ENCODE results near the gene TUBG2. TPM values are rescaled to one million over a fixed set of nuclear protein-coding genes. Genes with fewer than 3 reads are reported as not detected.
"Not testable (repeated sequence)": the region's sequence is repeated elsewhere in the genome, so short reads cannot be mapped to it uniquely, and the experiment has no call there.

Gene TUBG2
- total RNA-seq, 4 donors from 2014 or later, result 16.5 to 27.9 (median 20.0) TPM

- TF ChIP-seq CTCF (IDR thresholded peaks at IDR 0.05), result no peak
- no peak for ATAC-seq (ENCODE audit: low FRiP score)
- no peak for DNase-seq (ENCODE audit: low spot score)
Observed at GRCh38 chr17:42623271-42623670, 35.8 kb upstream of the TUBG2 start.

- TF ChIP-seq CTCF (IDR thresholded peaks at IDR 0.05), result no peak
- ATAC-seq (ENCODE audit: low FRiP score), result no peak
- no peak for DNase-seq (ENCODE audit: low spot score)
Observed at GRCh38 chr17:42623732-42624596, 35.1 kb upstream of the TUBG2 start.

- DNase-seq (ENCODE audit: low spot score); ATAC-seq (ENCODE audit: low FRiP score): not testable (repeated sequence)
Observed at GRCh38 chr17:42627032-42627764, 31.9 kb upstream of the TUBG2 start.

- no peak for DNase-seq (ENCODE audit: low spot score)
Observed at GRCh38 chr17:42629411-42630009, 29.6 kb upstream of the TUBG2 start.

GRCh38 chr17:42632949-42633444 is 26.1 kb upstream of the TUBG2 start:
- DNase-seq (ENCODE audit: low spot score) (no peak), ATAC-seq (ENCODE audit: low FRiP score) (no peak)
- TF ChIP-seq CTCF (IDR thresholded peaks at IDR 0.05), result no peak

More at GRCh38 chr17:42629411-42630009, 29.6 kb upstream of the TUBG2 start:
- ATAC-seq (ENCODE audit: low FRiP score), result no peak
- TF ChIP-seq CTCF (IDR thresholded peaks at IDR 0.05), result no peak

- DNase-seq (ENCODE audit: low spot score) (no peak), ATAC-seq (ENCODE audit: low FRiP score) (no peak)
- no peak for TF ChIP-seq CTCF (IDR thresholded peaks at IDR 0.05)
Observed at GRCh38 chr17:42639525-42640113, 19.5 kb upstream of the TUBG2 start.

GRCh38 chr17:42640121-42640520 is 19.0 kb upstream of the TUBG2 start:
- no peak for TF ChIP-seq CTCF (IDR thresholded peaks at IDR 0.05)
- ATAC-seq (ENCODE audit: low FRiP score) (no peak), DNase-seq (ENCODE audit: low spot score) (no peak)

All from omental fat pad (tissue), 4 donors.